Esophagus squamous epithelium (tissue), 4 donors: Measurements from ENCODE around the gene ANGPTL4.

Source experiments
- POLR2A ChIP-seq, 4 donors: fragments of 450-650 bp; IDR thresholded peaks; one replicate each; pipeline ENCODE4 v1.6.1; 2017; ENCODE audit warnings: antibody characterized with exemption in 4 of 4, mild to moderate bottlenecking in 4 of 4, moderate library complexity in 3 of 4
- TF ChIP-seq, protein P1 (sequence below), 6 experiments: fragments of 450-650 bp in 4 of 6; fragments of 200-600 bp in 2 of 6; sonication (generic) in 2 of 6; IDR thresholded peaks; one replicate each; pipeline ENCODE4 v1.5.1; 2016 to 2019; ENCODE audit warnings: antibody characterized with exemption in 6 of 6, mild to moderate bottlenecking in 4 of 6, moderate library complexity in 4 of 6

DNA sequence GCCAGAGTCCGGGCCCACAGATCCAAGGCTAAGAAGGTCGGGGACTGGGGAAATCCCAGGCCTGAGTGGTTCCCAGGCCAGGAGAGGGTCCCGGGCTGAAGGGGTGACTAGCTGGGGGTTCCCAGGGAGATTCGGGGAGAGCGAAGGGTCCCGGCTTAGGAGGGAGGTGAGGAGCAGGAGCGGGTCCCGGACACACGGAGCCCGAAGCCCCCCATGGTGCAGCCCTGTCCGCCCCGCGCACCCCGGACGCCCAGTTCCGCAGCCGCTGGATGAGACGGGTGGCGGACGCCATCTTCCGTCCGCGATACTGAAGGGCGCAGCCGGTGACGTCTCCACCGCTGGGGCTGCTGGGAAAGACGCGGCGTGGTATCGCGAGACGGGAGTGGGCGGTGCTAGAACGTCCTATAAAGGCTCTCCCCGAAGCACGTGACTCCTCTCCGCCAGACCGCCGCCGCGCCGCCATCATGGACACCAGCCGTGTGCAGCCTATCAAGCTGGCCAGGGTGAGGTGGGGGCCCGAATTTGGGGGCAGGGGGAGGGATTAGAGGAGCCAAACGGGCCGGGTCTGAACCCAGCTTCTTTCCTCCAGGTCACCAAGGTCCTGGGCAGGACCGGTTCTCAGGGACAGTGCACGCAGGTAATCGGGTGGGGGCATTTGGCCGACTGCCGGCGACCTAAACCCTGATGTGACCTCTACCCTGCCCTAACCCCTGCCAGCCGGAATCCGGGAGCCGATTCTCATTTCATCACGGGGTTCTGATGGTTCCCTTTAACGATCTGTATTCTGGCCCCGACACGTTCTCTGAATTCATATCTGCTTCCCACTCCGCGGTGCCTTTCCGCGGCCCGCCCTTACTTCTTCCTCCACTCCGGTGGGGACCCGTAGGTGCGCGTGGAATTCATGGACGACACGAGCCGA is 42.6 kb upstream of the ANGPTL4 start, which contains the start of the genes NDUFA7 and RPS28:
- TF ChIP-seq, protein P1, sequence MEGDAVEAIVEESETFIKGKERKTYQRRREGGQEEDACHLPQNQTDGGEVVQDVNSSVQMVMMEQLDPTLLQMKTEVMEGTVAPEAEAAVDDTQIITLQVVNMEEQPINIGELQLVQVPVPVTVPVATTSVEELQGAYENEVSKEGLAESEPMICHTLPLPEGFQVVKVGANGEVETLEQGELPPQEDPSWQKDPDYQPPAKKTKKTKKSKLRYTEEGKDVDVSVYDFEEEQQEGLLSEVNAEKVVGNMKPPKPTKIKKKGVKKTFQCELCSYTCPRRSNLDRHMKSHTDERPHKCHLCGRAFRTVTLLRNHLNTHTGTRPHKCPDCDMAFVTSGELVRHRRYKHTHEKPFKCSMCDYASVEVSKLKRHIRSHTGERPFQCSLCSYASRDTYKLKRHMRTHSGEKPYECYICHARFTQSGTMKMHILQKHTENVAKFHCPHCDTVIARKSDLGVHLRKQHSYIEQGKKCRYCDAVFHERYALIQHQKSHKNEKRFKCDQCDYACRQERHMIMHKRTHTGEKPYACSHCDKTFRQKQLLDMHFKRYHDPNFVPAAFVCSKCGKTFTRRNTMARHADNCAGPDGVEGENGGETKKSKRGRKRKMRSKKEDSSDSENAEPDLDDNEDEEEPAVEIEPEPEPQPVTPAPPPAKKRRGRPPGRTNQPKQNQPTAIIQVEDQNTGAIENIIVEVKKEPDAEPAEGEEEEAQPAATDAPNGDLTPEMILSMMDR (IDR thresholded peaks at IDR 0.05): peak in 4 of 6 experiments; percentile 13 to 62 (median 41)
- TF ChIP-seq POLR2A (IDR thresholded peaks at IDR 0.05): peak in 3 of 4 donors; percentile 85 to 95 (median 93)
